Hair follicular keratinocyte (primary cell): ENCODE results near the gene NFYA. TPM values are rescaled to one million over a fixed set of nuclear protein-coding genes. Genes with fewer than 3 reads are reported as not detected.

Experiments used
- total RNA-seq: library from RNA; depleted of rRNA; stranded (reverse); fragments of >200 nt; gene quantifications from 2 replicates; pipeline ENCODE4 v1.2.3, GENCODE V29; 2015

NFYA gene
- total RNA-seq = 12.7 and 13.7 TPM in 2 replicates

DNA sequence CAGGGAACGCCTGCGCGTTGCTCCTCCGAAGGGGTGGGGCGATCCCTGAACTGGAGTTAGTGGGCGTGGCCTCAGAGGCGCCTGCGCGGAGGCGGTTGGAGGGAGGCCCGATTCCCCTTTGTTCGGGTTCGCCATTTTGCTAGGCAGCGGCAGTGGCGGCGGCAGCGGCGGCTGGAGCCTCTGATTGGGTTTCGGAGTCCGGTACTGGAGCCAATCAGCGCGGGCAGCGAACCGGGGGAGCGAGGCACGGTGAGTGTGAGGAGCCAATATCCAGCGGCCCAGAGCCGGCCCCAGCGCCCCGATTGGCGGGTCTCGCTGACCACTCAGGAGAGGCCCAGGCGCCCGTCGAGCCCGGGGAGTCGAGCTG, at the start of gene NFYA:
NFYA (plus strand) TSS at position 139 of the 367 bp plus-strand sequence. CDS start 6,116 bp downstream, outside the sequence.

GRCh38 chr6:41039060-41039998, 33.4 kb upstream of the NFYA start, which contains the start of gene UNC5CL:
Gene UNC5CL, minus strand, starts transcription at chr6:41039221. Its CDS starts 4,147 bp downstream, at chr6:41035074.

DNA sequence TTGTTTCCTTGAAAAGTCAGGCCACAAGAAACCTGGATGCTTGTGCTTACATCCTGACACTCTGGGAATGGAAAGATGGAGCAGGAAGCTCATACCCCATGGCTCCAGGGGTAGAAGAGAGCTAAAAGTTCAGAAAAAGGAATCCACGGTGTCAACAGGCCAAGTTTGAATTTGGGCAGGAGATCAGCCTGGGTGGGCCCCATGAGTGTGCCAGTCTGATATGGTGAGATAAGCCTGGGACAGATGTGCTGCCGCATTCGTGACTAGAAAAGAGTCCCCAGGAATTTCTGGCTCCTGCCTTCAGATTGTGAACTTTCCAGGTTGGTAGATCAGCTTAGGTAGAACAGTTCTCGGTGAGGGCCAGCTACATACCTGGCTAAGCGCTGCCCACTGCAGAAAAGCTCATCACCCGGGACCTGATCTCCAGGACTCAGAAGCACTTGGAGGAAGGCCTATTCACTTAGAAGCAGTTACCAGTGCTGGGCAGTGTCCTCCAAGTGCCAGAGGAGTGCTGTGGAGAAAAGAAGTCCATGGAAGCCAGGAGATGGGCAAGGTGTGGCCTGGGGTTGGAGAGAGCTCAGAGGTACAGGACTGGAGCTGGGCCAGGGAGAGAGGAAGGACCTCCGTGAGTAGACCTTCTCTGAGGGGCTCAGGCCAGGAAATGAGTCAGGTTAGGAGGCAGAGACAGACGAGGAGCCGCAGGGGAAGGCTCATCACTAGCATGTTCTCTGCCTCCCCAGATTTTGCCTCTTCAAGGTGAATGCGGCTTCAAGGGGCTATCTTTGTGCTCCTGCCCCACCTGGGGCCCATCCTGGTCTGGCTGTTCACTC, 30.3 kb upstream of the NFYA start, which contains the start of gene TSPO2:
TSPO2 (plus strand) TSS at position 242 of the 830 bp plus-strand sequence; CDS start at position 761, 519 bp downstream.

DNA sequence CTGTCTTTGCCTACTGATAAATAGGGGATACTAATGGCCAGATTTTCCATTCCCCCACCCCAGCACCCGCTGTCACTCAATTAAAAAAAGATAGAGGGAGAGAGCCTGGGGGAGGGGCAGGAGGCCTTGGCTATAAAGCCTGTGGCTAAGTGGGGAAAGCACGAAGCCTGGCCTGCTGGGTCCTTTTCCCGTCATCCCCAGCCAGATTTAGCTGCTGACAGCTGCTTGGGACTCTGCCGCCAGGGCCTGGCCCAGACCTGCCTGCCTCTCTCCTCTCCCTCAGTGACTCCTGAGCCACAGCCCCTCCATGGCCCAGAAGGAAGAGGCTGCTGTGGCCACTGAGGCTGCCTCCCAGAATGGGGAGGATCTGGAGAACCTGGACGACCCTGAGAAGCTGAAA, 19.7 kb upstream of the NFYA start, which contains the start of gene APOBEC2:
APOBEC2 (plus strand) TSS at position 162 of the 400 bp plus-strand sequence; CDS start at position 308, 146 bp downstream.

GRCh38 chr6:41071923-41072835, 595 bp upstream of the NFYA start, which contains the start of gene OARD1:
Gene OARD1, minus strand, starts transcription at chr6:41072356. Its CDS starts 722 bp downstream, at chr6:41071634.

Other genes starting within 250 kb of the NFYA start
- gene UNC5CL, start 33.8 kb upstream of the NFYA start, total RNA-seq = 0.27 and 0.62 TPM in 2 replicates
- not detected in 2 replicates for gene TSPO2, start 30.5 kb upstream of the NFYA start, total RNA-seq
- gene APOBEC2, start 19.8 kb upstream of the NFYA start, total RNA-seq = not detected in 2 replicates
- 10.2 and 16.3 TPM in 2 replicates for gene OARD1, start 618 bp upstream of the NFYA start, total RNA-seq
- 0.78 TPM in 1 of 2 replicates, not detected in the other for gene TREML1, start 81.4 kb downstream of the NFYA start, total RNA-seq
- 3.5 and 5.7 TPM in 2 replicates for gene TREM2, start 90.1 kb downstream of the NFYA start, total RNA-seq
- 0.08 and 0.23 TPM in 2 replicates for gene TREML2, start 128.2 kb downstream of the NFYA start, total RNA-seq
- not detected in 2 replicates for gene TREML4, start 155.4 kb downstream of the NFYA start, total RNA-seq
- 0.31 TPM in 1 of 2 replicates, not detected in the other for gene TREM1, start 213.7 kb downstream of the NFYA start, total RNA-seq